GF-D8 (cell line): ENCODE data around the gene LRRTM4.
"Not testable (repeated sequence)": the region's sequence is repeated elsewhere in the genome, so short reads cannot be mapped to it uniquely, and the experiment has no call there.

ENCODE experiments used
- DNase-seq: peaks from one replicate; lab custom pipeline; 2025; lab: John Stamatoyannopoulos, UW

The LRRTM4 gene

DNA sequence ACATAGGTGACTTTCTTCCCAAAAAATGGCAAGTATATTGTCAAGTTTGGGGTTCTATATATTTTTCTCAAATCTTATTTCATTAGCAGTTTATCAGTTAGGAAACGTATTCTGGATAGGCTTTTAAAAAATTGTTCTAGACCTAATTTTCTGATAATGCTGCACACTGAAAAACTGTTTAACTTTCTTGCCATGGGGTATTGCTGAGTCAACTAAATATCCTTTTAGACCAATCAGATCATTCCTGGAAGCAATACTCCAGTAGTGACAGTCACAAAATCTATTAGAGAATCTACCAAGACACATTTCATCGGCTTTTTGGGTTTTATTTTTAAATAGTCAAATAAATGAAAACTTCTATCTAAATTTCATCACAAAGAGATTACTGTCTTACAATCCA lies 440.6 kb downstream of the LRRTM4 start:
- DNase-seq: no peak

DNA sequence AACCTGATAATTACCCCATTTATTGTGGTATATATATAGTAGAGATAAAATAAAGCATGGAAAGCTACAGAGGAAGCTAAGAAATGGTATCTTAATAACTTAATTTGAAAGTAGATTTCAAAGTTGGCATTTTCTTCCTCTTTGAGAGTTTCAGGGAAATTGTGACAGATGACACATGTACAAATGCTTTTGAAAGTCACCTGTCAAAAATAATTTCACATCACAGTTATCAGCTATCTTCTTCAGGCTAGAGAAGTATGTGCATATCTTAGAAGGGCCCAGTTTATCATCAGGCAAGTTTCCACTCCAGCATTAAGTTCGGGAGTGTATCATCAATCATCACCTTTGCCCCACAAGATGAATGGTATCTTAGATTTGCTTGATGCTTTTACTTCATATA lies 457.9 kb downstream of the LRRTM4 start:
- no peak for DNase-seq

DNA sequence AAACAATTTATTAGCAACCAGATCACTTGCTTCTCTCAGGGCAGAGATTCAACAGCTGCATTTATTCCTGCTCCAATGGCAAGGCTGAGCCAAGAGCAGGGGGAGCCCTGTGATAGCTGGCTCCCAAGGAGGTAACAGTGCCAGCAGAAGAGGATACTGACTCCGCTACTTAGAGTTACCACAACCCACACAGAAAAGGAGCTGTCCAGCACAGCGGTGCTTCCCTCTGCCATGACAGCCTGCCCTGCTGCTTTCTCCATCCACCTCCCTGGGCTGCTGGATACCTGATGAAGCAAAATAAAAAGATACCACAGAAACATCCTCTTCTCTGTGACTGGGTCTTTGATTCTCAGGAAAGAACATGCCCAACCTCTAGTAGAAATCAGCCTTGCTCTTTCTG lies 467.2 kb downstream of the LRRTM4 start:
- DNase-seq: no peak

DNA sequence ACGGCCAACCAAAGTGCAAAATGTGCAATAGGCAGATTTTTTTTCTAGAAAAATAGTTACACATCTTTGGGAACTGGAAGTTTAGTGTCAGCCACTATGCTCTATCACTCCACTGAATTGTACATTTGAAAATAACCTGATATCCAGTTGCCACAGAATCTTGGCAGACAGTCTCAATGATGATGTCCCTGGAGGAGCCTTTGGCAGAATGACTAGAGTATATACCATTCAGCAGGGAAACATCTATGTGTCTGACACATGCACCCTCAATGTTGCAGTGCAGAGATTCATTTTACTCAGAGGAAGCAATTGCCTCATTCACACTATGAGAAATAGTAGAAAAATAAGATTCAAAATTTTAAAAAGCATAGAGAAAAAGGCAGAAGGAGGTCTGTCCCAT lies 475.8 kb downstream of the LRRTM4 start:
- DNase-seq: no peak

DNA sequence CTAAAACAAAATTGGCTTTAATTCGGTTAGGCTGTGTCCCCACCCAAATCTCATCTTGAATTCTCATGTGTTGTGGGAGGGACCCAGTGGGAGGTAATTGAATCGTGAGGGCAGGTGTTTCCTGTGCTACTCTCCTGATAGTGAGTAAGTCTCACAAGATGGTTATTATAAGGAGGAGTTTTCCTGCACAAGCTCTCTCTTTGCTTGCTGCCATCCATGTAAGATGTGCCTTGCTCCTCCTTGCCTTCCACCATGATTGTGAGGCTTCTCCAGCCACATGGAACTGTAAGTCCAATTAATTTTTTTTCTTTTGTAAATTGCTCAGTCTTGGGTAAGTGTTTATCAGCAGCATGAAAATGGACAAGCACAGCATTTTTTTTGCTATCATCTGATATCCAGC lies 476.7 kb downstream of the LRRTM4 start:
- not testable (repeated sequence) for DNase-seq

DNA sequence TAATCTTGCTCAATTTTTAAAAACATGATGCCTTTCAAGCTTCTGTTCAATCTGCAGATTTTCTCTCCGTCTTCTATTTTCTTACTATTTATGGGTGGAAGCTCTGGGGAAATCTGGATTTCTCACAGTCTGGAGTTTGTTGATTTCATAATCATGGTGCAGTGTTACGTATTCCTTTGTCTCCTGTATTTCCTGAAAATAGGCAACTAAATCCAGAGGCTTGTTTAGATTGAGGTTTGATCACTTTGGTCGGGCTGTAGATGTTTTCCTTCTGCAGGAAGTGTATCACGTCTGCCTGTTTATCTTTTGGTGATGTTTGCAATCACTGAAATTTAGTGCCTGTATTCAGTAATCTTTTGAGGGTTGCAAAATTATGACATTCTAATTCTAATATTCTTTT lies 487.7 kb downstream of the LRRTM4 start:
- DNase-seq: no peak

DNA sequence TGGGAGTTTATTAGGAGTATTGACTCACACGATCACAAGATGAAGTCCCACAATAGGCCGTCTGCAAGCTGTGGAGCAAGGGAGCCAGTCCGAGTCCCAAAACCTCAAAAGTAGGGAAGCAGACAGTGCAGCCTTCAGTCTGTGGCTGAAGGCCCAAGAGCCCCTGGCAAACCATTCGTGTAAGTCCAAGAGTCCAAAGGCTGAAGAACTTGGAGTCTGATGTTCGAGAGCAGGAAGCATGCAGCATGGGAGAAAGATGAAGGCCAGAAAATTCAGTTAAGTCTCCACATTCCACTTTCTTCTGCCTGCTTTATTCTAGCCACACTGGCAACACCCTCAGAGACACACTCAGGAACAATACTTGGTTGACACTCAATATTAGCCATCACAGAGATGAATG lies 492.9 kb downstream of the LRRTM4 start:
- DNase-seq: not testable (repeated sequence)

DNA sequence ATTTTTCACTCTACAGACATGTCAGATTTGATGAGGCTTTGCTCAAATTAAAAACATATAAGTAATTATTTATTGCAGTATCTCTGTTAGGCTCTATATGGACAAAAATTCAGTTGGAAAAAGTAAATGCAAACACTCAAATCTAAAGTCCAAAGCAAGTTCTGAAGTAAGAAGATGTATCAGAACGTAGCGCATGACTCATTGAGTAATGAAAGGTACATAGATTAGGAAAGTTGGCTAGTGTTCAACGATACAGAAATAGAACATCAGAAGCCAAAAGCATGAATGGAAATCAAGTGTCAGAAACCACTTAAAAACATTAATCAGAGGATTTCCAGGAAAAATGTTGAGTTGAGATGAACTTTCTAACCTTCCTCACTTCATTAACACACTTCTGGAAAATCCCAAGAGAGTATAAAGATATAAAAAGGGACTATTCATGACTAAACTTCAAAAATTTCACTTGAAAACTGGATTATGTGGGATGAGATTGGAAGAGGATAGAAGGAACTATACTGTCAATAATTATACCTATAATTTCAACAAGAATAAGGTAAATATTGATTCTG lies 494.1 kb downstream of the LRRTM4 start:
- no peak for DNase-seq

DNA sequence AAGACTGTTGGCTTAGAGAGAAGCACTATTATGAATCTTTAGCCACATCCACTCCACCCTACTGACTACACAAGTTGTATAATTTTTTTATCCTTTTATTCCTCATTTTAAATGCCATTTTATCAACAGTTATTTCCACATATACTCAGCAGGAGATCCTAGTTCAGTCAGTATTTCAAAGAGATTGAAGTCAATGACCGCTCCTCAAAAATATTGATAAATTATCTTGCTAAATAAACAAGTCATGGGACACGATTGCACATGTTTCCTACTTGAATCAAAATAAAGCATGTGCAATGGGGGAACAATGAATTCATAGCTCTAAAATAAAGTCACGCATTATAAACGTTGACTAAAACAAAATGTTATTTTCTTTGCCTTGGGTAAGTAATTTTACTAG lies 496.5 kb downstream of the LRRTM4 start:
- no peak for DNase-seq

DNA sequence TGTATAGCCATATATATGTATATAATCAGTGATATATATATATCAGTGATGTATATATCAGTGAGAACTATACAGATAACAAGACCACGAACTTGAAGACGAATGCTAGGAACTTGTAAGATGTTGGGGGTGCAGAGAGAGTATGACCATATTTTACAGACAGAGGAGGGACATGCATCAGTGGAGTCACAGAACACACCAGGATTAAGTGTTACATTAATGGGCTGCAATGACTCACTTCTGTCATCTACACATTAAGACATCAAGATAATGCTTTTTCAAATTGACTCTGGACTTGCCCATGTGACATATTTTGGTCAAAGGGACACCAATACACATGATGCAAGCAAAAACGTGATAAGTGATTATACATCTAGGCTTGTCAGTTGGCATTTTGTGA lies 501.0 kb downstream of the LRRTM4 start:
- DNase-seq: no peak

DNA sequence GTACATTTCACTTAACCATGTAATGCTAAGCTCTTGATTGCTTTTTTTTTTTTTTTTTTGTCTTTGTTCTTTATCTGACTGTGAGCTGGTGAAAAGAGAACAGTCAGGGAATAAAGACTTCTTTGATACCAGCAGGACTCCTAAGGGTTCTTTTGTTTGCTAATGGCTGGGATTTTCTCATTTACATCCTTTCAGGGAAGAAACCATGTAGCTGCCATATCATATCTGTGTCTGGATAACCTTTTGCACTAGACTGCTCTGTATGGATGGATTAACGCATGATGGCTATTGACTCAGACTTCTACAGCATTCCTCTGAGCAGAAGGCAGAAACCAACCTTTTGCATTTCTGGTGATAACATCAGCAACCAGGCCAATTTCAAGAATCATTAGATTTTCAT lies 504.0 kb downstream of the LRRTM4 start:
- DNase-seq: no peak

DNA sequence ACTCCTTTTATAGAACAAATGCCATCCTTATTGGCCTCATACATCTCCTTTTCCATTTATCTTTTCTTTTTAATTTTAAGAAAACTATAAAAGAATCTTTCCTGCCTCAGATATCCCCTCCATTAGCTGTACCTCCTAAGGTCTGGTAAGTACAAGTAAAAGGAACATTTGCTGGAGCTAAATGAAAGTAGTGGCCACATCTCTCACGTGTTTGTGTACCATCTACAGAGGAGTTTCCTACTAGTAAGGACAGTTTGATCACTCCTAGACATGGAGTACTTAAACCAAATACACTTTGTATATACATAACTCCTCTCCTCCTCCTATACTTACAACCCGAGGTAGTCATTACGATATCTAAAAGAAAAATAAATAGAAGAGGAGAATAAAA lies 504.8 kb downstream of the LRRTM4 start:
- DNase-seq: no peak

DNA sequence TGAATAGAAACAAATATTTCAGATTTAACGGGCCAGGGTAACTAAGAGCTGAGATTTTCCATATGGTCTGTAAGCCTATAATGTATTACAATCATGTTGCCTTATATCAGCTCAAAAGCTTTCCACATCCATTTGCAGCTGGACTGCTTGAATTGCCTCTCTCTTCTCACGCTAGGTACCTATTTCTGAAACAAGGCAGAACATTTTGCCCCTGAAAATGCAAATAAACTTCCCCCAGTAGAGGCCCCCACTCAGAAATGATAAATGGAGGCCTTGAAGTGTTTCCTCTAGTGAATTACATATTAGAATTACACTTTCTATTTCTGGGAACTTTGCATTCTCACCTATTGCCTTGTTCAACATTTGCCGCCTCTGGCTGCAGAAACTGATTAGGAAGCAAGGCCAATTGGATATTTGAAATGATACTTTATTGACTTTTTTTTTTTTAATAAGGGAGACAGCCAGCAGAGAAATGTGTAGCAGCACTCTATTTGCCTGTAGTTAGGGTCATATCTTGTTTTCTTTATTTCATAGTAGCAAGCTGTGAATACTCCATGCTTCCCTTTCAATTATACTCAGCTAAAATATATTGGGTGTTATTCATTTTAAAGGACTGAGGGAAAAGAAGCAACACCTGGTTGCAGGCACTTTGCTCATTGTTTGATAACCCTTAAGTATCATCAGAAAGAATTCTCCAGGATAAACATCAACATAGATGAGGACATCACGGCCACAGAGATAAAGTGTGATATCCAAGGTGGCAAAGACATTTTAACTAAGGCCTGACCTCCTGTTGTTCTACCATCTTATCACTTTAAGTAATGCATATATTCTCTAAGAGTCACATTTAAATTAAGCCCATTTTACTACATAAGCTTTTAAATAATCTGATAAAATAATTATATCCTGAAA lies 505.5 kb downstream of the LRRTM4 start:
- no peak for DNase-seq

DNA sequence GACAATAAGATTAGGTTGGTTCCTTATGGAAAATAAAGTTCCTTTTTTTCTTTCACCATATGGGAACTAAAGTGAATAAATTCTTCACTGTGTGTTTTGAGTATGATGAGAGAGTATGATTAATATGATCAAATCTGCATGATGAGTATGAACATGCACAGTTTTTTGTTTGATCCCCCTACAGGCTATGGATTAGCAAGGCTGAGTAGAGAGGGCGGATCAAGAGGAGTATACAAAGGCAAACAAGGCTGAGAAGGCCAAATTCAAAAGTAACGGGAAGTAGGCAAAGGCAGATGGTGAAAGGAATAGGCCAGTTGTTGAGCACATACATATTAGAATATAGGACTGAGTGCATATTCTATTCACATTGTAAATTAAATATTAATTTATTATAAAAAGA lies 508.2 kb downstream of the LRRTM4 start:
- no peak for DNase-seq

DNA sequence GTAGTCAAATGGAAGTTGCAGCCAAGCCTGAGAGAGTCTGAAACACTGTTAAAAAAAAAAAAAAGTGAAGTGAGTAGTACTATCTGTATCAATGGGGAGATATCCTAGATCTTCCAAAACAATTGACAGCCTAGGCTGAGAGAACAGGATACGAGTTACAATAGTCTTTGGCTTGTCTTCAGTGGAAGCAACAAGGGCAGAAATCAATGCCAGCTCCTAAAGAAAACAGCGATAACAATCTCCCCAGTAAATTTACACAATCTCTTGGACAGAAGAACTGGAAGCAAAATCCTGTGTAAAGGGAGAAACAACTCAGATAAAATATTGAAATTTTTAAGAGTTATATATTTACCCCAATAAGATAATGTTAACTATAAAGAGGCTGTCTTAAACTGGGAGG lies 508.7 kb downstream of the LRRTM4 start:
- no peak for DNase-seq

DNA sequence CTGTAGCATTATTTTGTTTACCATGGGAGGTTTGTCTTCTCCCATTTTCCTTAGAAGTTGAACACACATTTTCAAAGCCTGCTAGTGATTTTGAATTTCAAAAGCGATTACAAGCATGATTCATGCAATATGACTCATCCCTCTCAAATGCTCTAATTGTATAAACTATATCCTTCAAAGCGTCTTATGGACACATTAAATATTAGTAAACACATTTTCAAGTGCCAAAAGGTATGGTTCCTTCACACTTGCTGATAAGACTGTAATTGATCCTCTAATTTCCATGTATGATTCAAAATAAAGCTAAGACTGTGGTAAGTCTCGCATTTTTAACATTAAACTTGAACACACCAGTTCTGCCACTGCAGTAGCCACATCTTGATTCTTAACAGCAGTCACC lies 512.9 kb downstream of the LRRTM4 start:
- no peak for DNase-seq

DNA sequence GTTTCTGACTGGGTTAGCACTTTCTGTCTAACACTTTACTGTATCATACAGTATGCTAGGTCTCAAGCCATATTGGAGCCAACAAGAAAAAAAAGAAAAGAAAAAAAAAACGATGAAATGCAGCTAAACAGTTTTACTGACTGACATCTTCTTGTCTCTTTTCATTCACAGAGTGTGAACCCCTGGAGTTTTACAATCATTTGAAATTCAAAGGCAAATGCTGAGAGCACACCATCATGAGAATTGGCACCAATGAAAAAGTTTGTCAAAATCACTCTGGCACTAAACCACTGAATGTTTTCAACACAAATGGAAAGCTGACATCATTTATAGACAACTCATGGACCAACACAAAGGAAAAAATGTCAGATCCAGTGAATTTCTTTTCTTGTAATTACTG lies 513.3 kb downstream of the LRRTM4 start:
- DNase-seq: no peak

DNA sequence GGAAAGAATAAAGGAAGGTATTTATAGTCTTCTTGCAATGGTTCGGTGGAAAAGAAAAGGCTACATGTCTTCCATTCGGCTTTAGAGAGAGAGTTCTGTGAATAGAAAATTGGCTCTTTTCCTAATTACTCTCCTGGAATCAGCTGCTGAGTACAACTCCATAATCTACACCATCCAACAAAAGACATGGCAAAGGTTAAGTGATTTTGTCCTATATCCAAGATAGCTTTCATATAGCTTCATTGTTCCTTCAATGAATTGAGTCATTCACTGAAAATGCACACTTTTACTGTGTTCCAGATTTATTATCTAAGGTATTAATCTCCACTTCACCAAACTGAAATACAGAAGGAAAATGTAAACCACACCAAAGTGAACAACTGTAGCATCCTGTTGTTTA lies 514.5 kb downstream of the LRRTM4 start:
- DNase-seq: no peak

DNA sequence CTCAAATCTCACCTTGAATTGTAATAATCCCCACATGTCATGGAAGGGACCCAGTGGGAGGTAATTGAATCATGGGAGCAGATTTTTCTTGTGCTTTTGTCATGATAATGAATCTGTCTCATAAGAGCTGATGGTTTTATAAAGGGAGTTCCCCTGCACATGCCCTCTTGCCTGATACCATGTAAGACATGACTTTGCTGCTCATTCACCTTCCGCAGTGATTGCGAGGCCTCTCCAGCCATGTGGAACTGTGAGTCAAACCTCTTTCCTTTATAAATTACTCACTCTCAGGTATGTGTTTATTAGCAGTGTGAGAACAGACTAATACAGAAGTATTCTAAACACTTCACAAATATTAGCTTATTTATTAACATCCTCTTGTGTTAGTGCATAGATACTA lies 516.7 kb downstream of the LRRTM4 start:
- DNase-seq: no peak

DNA sequence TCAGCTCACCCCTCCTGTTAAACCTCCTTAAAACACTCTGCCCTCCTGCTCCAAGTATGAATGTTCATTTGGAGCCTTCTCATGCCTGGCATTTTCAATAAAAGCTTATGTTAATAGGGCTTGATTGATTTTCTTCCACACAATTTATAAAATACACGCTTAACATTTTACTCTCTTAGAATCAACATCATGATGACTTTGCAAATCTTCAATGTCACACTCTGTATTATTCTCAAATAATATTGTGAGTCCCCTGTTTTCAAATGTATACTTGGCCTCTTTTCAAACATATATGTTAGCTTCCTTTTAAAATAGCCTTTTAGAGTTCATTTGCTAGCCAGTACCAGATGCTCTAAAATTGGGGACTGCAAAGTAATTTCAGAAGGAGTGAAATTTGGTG lies 520.3 kb downstream of the LRRTM4 start:
- no peak for DNase-seq

DNA sequence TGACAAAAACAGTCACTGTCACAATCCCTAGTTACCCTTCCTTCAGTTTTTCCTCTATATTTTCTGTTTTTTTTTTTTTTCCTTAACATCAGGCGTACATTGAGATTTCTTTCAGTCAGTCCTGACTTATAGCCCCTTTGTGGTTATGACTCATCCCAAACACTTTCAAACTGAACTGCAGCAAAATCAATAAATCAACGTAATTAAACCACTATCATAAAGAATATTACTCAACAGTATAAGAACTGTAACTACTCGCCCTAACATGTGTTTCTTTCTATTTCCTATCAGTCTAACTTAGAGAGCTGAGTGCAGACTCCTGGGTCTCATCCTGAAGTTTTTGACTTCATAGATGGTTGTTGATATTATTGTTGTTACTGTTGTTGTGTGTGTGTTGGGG lies 523.5 kb downstream of the LRRTM4 start:
- no peak for DNase-seq

DNA sequence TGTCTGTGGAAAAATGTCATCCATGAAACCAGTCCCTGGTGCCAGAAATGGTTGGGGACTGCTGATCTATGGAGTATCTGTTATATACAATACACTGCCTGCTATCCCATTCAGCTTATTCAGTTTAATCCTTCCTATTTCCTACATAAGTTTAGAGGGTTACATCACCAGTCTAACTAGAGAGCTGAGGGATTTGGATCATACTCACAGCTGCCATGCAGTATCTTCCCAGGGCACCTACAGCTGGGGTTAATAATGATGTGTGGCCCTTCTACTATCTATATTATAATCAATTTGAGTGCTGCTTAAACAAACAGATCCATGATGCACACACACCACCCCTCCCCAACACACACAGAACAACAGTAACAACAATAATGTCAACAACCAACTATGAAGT lies 524.0 kb downstream of the LRRTM4 start:
- DNase-seq: no peak

DNA sequence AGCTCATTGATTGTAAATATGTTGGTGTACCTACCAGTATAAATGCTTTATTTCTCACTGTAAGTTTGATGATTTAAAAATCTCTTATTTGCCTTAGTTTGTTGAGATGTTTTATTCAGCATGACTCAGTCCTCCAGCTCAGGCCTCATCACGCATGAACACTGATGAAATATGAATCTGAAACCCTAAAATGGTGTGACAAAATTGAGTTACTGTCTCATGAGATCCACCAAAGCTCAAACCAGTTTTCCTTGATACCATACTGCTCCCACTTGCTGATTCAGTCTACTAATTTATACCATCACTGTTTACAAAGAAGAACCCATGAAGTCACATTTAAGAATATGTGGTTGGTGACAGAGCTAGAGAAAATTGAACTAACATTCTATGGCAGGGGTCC lies 524.9 kb downstream of the LRRTM4 start:
- no peak for DNase-seq
